HG02798 (cell line): ENCODE measurements around the gene SCARB1.

ENCODE experiments used
- ATAC-seq: cut with Tn5 transposase; IDR thresholded peaks from one replicate; pipeline ENCODE4 v1.9.1; 2021; ENCODE audit warnings: mild to moderate bottlenecking; ENCODE audit not compliant: unreplicated experiment, poor library complexity

SCARB1 gene

GRCh38 chr12:124765581-124766489 is 97.8 kb downstream of the SCARB1 start:
- ATAC-seq, result no peak

- no peak for ATAC-seq
These were observed 98.6 kb downstream of the SCARB1 start for GRCh38 chr12:124764870-124765580.

DNA sequence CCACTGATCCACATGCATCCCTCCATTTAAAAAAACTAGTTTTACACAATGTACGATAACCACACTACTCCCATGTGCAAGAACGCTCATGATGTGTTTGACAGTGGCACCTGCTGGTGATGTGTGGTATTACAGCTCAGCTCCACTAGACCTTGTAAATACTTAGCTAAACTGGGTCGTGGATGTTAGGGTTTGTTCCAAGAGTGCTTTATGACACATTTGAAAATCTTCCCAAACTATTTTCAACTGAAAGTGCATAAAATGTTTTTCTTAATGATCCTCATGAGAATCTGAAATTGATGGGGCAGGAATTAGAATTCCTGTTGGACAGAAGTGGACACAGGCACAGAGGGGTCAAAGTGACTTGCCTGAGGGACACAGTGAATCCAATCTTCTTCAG is 99.2 kb downstream of the SCARB1 start:
- ATAC-seq, result no peak

DNA sequence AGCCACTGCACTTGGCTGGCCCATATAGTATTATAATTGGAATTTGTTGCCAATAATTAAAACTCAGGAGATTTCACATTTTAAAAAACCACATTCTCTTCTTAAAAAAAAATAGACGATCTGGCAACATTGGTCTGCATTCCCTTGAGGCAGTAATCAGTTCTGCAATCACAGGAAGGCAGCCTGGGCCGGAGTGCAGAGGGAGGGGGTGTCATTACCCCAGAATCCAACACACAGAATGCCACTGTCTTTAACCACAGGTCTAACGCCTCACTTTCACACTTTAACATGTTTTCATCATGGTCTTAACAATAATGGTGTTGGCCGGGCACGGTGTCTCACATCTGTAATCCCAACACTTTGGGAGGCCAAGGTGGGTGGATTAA is 100.1 kb downstream of the SCARB1 start:
- ATAC-seq, result no peak

- ATAC-seq, result no peak
These were observed 100.7 kb downstream of the SCARB1 start for GRCh38 chr12:124762791-124763593.

GRCh38 chr12:124762384-124762783 is 101.3 kb downstream of the SCARB1 start:
- ATAC-seq, result no peak

DNA sequence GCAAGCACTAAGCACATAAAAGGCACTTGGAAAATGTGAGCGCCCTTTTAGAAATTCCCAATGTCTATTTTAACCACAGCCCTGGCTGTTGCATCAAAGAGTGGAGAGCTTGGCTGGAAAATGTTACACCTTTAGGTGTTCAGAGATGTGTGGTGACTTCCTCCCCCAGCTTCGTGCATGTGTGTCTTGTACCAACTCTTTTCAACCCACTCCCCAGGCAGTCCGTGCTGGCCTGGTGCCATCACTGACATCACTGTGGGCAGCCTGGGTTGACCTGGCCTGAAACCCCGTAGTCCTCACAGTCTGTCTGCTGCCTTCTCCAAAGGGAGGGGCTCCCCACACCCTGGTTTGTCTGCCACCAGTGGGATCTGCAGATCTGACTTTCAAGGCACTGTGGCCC is 101.8 kb downstream of the SCARB1 start:
- ATAC-seq, result no peak

GRCh38 chr12:124761056-124761455 is 102.6 kb downstream of the SCARB1 start:
- no peak for ATAC-seq

DNA sequence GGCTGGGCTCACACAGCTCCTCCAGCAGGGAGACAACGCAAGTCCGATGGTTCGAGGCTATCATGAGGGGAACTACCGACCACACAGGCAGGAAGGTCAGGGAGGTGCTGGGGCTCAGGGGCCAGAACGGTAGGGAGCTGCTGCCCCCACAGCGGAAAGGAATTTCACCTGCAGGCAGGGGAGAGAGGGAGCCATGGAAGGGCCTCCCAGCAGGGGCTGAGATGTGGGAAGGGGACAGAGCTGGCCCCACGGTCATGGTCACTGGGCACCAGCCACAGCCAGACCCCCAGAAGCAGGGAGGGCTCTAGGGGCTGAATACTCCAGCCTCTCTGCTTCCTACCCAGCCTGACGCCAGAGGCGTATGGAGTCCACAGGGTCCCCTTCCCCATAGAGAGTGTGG is 103.1 kb downstream of the SCARB1 start:
- no peak for ATAC-seq

- ATAC-seq, result no peak
These were observed 103.7 kb downstream of the SCARB1 start for GRCh38 chr12:124759841-124760503.

DNA sequence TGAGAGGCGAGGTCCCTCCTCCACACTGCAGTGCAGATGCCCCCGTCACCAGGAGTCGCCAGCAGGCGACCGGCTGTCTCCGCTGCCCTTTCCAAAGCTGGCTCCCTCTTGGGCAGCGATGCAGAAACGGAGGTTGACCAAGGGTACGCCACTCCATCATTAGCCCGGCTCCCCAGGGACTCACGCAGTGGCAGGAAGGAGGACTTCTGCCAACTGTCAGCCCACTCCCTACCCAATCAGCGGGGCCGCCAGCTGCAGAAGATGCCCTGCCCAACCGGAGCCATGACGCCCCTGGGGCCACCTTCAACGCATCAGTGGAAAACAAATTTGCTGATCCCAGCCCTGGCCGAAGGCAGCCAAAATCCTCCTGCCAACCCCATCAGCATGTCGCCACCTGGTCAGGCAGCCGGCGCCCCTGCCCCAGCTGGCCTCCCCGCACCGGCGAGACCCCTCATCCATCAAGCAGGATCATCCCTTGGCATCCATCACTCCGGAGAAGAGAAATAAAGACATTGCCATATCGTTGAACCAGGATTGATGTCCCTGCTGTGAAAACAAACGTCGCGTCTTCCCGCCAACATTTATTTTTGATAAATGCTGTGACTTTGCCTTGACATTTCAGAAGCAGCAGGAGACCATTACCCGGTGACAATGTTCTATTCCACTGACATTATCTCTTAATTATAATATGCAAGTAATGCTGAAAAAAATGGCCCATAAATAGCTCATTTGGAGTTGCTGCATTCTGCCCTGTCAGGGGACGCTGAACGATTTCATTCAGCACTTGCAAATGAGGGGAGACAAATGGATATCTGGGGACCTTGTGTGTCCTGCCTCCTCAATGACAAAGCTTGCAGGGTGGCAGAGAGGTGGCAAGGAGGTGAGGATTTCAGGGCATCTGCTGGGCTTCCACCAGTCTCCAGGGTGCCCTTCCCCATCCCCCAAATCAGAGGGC is 105.1 kb downstream of the SCARB1 start:
- ATAC-seq, result no peak

- no peak for ATAC-seq
These were observed 106.3 kb downstream of the SCARB1 start for GRCh38 chr12:124757329-124757728.

DNA sequence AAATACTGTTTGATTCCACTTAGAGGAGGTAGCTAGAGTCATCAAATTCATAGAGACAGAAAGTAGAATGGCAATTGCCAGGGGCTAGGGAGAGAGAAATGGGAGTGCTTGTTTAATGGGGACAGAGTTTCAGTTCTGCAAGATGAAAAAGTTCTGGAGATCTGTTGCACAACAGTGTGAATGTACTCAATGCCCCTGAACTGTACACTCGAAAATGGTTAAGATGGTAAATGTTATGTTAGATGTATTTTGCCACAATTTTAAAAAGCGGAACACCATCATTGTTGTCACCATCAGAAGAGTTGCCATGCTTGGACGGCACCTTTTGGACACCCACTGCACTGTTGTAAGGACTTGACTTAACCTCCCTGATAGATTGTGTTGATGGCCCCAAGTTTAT is 106.9 kb downstream of the SCARB1 start:
- no peak for ATAC-seq

GRCh38 chr12:124756166-124756565 is 107.5 kb downstream of the SCARB1 start:
- no peak for ATAC-seq

DNA sequence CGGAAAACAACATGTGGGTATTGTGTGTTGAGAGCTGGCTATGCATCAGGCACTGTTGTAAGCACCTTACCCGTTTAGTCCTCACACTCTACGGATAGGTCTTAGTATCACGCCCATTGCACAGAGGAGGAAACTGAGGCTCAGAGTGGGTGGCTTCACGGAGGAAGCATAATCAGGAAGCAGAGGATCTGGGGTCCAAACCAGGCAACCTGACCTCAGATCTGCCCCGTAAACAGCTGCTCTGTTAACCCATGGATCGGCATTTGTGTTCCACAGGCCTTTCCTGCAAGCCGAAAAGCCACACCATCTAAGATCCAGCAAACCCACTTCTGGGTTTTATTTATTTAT is 107.9 kb downstream of the SCARB1 start:
- no peak for ATAC-seq

GRCh38 chr12:124754949-124755800 is 108.5 kb downstream of the SCARB1 start:
- ATAC-seq, result no peak

GRCh38 chr12:124754491-124754890 is 109.2 kb downstream of the SCARB1 start:
- ATAC-seq, result no peak

DNA sequence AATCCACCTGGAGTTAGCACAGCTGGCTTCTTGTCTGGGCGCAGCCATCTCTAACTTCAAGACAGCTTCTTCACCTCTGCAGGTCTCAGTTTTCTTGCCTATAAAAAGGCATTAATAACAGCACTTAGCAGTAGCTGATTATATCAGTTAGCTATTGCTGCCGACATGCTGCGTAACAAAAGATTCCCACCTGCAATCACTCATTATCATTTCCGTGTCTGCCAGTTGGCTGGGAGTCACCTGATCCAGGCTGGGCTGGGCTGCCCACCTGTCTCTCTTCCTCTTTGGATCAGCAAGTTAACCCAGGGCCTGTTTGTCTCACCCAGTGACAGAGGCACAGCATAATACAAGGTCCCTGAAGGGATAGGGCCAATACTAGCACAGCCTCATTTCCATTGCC is 109.7 kb downstream of the SCARB1 start:
- ATAC-seq, result no peak

- no peak for ATAC-seq
These were observed 110.5 kb downstream of the SCARB1 start for GRCh38 chr12:124753228-124753591.
